Fibroblast of lung (primary cell): ENCODE data around the gene MRPL48.

Experiments
- EZH2 ChIP-seq: IDR thresholded peaks from 2 replicates; pipeline ENCODE4 v1.5.1; 2012; ENCODE audit warnings: low read length, control low read depth, mild to moderate bottlenecking; ENCODE audit errors: missing control alignments
- TF ChIP-seq, protein P1 (sequence below), 2 donors: IDR thresholded peaks in 1 of 2; conservative IDR thresholded peaks in 1 of 2; 1 replicate in 1 of 2; 2 replicates in 1 of 2; pipeline ENCODE4 v1.5.1; 2011 to 2012; ENCODE audit warnings: low read length in 2 of 2, control low read depth in 1 of 2, inconsistent platforms in 1 of 2, low read depth in 1 of 2, mild to moderate bottlenecking in 1 of 2

DNA sequence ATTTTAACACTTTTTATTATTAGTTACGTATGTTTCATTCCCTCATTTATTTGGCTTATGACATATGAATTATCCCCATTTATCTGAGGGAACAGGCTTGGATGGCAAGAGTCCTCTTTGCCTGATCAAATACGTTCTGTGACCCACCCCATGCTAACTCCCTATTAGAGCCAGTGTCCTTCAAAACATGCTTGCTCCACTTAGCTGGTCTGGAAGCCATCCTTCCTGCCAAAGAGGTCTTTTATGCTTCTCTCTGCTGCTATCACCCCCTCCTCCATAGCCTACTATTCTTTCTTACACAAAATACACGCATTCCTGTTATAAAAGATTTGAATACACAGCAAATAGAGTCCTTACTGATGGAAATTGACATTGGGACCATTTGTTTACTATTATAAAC is 82.6 kb downstream of the MRPL48 start:
- TF ChIP-seq, protein P1, sequence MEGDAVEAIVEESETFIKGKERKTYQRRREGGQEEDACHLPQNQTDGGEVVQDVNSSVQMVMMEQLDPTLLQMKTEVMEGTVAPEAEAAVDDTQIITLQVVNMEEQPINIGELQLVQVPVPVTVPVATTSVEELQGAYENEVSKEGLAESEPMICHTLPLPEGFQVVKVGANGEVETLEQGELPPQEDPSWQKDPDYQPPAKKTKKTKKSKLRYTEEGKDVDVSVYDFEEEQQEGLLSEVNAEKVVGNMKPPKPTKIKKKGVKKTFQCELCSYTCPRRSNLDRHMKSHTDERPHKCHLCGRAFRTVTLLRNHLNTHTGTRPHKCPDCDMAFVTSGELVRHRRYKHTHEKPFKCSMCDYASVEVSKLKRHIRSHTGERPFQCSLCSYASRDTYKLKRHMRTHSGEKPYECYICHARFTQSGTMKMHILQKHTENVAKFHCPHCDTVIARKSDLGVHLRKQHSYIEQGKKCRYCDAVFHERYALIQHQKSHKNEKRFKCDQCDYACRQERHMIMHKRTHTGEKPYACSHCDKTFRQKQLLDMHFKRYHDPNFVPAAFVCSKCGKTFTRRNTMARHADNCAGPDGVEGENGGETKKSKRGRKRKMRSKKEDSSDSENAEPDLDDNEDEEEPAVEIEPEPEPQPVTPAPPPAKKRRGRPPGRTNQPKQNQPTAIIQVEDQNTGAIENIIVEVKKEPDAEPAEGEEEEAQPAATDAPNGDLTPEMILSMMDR (conservative IDR thresholded peaks at IDR 0.05 in 1 of 2, IDR thresholded peaks at IDR 0.05 in 1 of 2; ENCODE audit: low read depth in 1 of 2, low read length in 2 of 2), result no peak
- TF ChIP-seq EZH2, result no peak
